Measurements from ENCODE around the gene SCUBE2.

Gene SCUBE2

GRCh38 chr11:9038541-9038940 is 52.9 kb downstream of the SCUBE2 start:
- TF ChIP-seq, protein P1, sequence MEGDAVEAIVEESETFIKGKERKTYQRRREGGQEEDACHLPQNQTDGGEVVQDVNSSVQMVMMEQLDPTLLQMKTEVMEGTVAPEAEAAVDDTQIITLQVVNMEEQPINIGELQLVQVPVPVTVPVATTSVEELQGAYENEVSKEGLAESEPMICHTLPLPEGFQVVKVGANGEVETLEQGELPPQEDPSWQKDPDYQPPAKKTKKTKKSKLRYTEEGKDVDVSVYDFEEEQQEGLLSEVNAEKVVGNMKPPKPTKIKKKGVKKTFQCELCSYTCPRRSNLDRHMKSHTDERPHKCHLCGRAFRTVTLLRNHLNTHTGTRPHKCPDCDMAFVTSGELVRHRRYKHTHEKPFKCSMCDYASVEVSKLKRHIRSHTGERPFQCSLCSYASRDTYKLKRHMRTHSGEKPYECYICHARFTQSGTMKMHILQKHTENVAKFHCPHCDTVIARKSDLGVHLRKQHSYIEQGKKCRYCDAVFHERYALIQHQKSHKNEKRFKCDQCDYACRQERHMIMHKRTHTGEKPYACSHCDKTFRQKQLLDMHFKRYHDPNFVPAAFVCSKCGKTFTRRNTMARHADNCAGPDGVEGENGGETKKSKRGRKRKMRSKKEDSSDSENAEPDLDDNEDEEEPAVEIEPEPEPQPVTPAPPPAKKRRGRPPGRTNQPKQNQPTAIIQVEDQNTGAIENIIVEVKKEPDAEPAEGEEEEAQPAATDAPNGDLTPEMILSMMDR (conservative IDR thresholded peaks at IDR 0.05), result no peak
- no peak overlapping the region for H3K27ac ChIP-seq

DNA sequence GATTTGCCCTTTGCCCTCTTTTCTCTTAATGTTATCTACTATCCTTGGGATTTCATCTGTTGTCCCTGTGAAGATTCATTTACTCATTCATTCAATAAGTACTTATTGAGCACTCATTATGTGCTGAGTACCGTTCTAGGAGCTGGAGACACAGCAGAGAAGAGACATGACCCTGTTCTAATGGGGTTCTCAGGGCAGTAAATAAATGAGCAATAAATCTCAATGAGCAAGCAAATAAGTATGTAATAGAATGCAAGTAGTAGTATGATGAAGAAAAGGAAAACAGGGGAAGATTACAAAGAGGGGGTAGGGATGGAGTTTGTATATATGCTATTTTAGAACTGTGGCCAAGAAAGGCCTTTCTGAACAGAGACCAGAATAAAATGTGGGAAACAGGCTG is 53.4 kb downstream of the SCUBE2 start:
- no peak overlapping the region for H3K27ac ChIP-seq
- TF ChIP-seq, protein P1 (conservative IDR thresholded peaks at IDR 0.05), result no peak

DNA sequence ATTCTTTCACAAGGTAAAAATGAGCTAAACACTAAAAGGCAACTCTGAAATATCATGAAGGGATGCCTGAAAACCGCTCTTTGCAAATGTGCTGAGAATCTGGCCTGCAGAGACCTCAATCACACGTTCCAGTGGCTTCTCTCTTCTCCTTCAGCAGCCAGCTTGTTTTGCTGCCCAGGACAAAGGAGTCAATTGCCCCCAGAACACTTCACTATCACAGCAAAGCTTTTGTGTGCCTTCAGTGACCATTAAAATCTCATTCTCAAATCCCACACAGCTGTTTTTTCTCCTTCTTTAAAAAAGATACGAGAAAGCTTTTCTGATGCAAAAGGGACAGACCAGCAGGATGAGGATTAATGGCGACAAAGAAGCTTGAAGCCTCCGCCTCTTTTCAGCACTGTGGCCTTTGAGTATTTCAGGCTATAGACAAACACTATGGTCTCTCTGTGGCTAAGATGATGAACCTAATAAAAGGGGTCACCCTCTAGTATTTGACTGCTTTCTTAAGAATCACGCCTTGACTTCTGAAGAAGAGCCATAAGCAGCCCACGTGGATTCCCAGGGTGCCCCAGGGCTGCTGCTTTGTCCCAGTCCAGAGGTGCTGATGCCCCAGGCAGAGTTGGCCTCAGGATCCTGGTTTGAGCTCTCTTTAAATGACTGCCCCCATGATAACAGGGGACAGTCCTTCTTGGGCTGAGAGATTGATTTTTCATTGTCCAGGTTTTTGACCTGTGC is 54.2 kb downstream of the SCUBE2 start:
- TF ChIP-seq, protein P1 (conservative IDR thresholded peaks at IDR 0.05), result no peak
- H3K27ac ChIP-seq, result no peak overlapping the region

GRCh38 chr11:9030601-9031000 is 60.8 kb downstream of the SCUBE2 start:
- H3K27ac ChIP-seq, result no peak overlapping the region
- TF ChIP-seq, protein P1 (conservative IDR thresholded peaks at IDR 0.05), result no peak

DNA sequence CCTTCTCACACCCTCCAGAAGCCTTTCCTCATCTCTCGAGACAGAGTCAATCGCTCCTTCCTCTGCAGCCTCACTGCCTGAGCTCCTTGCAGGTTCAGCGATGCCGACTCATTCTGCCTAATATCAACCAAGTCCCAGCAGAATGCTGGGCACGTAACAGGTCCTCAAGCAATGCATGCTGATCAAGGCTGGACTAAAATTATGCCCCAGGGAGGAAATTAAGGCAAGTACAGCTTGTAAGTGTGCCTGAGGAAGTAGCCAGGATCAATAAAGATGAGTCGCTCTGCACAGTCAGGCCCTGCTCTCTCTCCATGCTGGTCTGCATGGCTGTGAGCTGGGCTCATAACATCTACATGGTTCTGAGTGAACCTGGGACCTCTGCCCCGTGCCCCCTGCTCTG is 62.0 kb downstream of the SCUBE2 start:
- TF ChIP-seq, protein P1 (conservative IDR thresholded peaks at IDR 0.05), result no peak
- H3K27ac ChIP-seq, result no peak overlapping the region

- TF ChIP-seq, protein P1 (conservative IDR thresholded peaks at IDR 0.05), result no peak
Measured at GRCh38 chr11:9028581-9028980, 62.8 kb downstream of the SCUBE2 start.

GRCh38 chr11:9025101-9025850 is 66.1 kb downstream of the SCUBE2 start:
- TF ChIP-seq, protein P1 (conservative IDR thresholded peaks at IDR 0.05), result no peak
- no peak overlapping the region for H3K27ac ChIP-seq

More at GRCh38 chr11:9028581-9028980, 62.8 kb downstream of the SCUBE2 start:
- no peak overlapping the region for H3K27ac ChIP-seq
